Keratinocyte (primary cell): ENCODE data around the gene TNXB. TPM values are rescaled to one million over a fixed set of nuclear protein-coding genes. Genes with fewer than 3 reads are reported as not detected.

Source experiments
- DNase-seq: peaks from one replicate; pipeline ENCODE4 v3.0.0-alpha.2; 2011; ENCODE audit warnings: low read depth, missing footprints, low spot score
- FAIRE-seq: peaks from 2 replicates; lab custom pipeline; 2011; peaks lifted over from hg19 to GRCh38; lab: Jason Lieb, UNC
- H2AFZ ChIP-seq: 2 replicates; pipeline ENCODE4 v1.6.0; 2012; ENCODE audit warnings: low read length, control low read depth, inconsistent platforms; ENCODE audit not compliant: control insufficient read depth
- H3K27ac ChIP-seq: 2 replicates; pipeline ENCODE4 v1.5.1; 2011; ENCODE audit warnings: low read length; ENCODE audit not compliant: control insufficient read depth, insufficient read depth
- H3K27me3 ChIP-seq: 3 replicates; pipeline ENCODE4 v1.6.0; 2011; ENCODE audit warnings: low read length; ENCODE audit not compliant: control insufficient read depth, insufficient read depth; ENCODE audit errors: extremely low read depth
- H3K36me3 ChIP-seq, 2 experiments: 2 replicates in 1 of 2; 3 replicates in 1 of 2; pipeline ENCODE4 v1.5.1; 2011; ENCODE audit warnings: low read length in 2 of 2, mild to moderate bottlenecking in 1 of 2; ENCODE audit not compliant: control insufficient read depth in 2 of 2, insufficient read depth in 2 of 2; ENCODE audit errors: extremely low read depth in 1 of 2
- H3K4me1 ChIP-seq: 3 replicates; pipeline ENCODE4 v1.5.1; 2011; ENCODE audit warnings: low read length; ENCODE audit not compliant: control insufficient read depth, insufficient read depth; ENCODE audit errors: extremely low read depth
- H3K4me2 ChIP-seq: 3 replicates; pipeline ENCODE4 v1.6.0; 2011; ENCODE audit warnings: low read depth, low read length; ENCODE audit not compliant: control insufficient read depth, insufficient read depth; ENCODE audit errors: extremely low read depth
- H3K4me3 ChIP-seq, 3 experiments: fragments of 200-600 bp in 1 of 3; sonication (generic) in 1 of 3; 2 replicates in 2 of 3; 3 replicates in 1 of 3; pipeline ENCODE4 v1.5.1; 2011 to 2016; ENCODE audit warnings: low read length in 3 of 3, mild to moderate bottlenecking in 3 of 3, control low read depth in 2 of 3, inconsistent platforms in 1 of 3, low read depth in 1 of 3, mixed read lengths in 1 of 3, mixed run types in 1 of 3, moderate library complexity in 1 of 3; ENCODE audit not compliant: control insufficient read depth in 2 of 3, insufficient read depth in 2 of 3; ENCODE audit errors: extremely low read depth in 1 of 3
- H3K79me2 ChIP-seq: 2 replicates; pipeline ENCODE4 v1.6.0; 2012; ENCODE audit warnings: low read length; ENCODE audit not compliant: control insufficient read depth, insufficient read depth
- H3K9ac ChIP-seq: 3 replicates; pipeline ENCODE4 v1.6.0; 2011; ENCODE audit warnings: low read length; ENCODE audit not compliant: control insufficient read depth, insufficient read depth; ENCODE audit errors: extremely low read depth
- H3K9me1 ChIP-seq: 3 replicates; pipeline ENCODE4 v1.6.0; 2011; ENCODE audit warnings: low read length; ENCODE audit not compliant: control insufficient read depth, insufficient read depth; ENCODE audit errors: extremely low read depth
- H3K9me3 ChIP-seq: 2 replicates; pipeline ENCODE4 v1.5.1; 2012; ENCODE audit warnings: low read depth, low read length; ENCODE audit not compliant: control insufficient read depth
- H4K20me1 ChIP-seq: 3 replicates; pipeline ENCODE4 v1.6.0; 2011; ENCODE audit warnings: low read length; ENCODE audit not compliant: control insufficient read depth, insufficient read depth; ENCODE audit errors: extremely low read depth
- EZH2 ChIP-seq: IDR thresholded peaks from one replicate; pipeline ENCODE4 v1.6.1; 2012; ENCODE audit warnings: inconsistent platforms, mild to moderate bottlenecking, low read length, moderate library complexity
- dilution Hi-C: fragments of 300-500 bp; cut with MboI; formaldehyde crosslinking; loops from one replicate; pipeline ENCODE4 v1.7.0; 2020; ENCODE audit warnings: low sequenced_read_pairs; ENCODE audit not compliant: extremely low pct_ligation_motif_present
- polyA plus RNA-seq, 5 experiments: library from polyadenylated mRNA; depleted of rRNA in 3 of 5; stranded (reverse) in 3 of 5; stranded (forward) in 1 of 5; unstranded in 1 of 5; fragments of >200 nt; gene quantifications; 1 replicate in 1 of 5; 2 replicates in 3 of 5; 3 replicates in 1 of 5; pipeline versions ENCODE4 v1.2.1 to v1.2.3, GENCODE V29; 2011 to 2012; ENCODE audit warnings: missing spikeins in 2 of 5, low read depth in 1 of 5, low replicate concordance in 1 of 5
- TF ChIP-seq, protein P1 (sequence below), 3 experiments: IDR thresholded peaks in 1 of 3; conservative IDR thresholded peaks in 1 of 3; optimal IDR thresholded peaks in 1 of 3; 2 replicates in 2 of 3; 3 replicates in 1 of 3; pipeline versions ENCODE3 to v1.5.1; 2011; ENCODE audit warnings: low read length in 3 of 3, mild to moderate bottlenecking in 3 of 3, moderate library complexity in 2 of 3, control low read depth in 1 of 3, inconsistent platforms in 1 of 3; ENCODE audit not compliant: insufficient read depth in 2 of 3; ENCODE audit errors: extremely low read depth in 1 of 3

The TNXB gene
- polyA plus RNA-seq, 1 donor (not counting 4 experiments of a cell fraction or from before 2014, with no cell fraction given) = 0.25 TPM

DNA sequence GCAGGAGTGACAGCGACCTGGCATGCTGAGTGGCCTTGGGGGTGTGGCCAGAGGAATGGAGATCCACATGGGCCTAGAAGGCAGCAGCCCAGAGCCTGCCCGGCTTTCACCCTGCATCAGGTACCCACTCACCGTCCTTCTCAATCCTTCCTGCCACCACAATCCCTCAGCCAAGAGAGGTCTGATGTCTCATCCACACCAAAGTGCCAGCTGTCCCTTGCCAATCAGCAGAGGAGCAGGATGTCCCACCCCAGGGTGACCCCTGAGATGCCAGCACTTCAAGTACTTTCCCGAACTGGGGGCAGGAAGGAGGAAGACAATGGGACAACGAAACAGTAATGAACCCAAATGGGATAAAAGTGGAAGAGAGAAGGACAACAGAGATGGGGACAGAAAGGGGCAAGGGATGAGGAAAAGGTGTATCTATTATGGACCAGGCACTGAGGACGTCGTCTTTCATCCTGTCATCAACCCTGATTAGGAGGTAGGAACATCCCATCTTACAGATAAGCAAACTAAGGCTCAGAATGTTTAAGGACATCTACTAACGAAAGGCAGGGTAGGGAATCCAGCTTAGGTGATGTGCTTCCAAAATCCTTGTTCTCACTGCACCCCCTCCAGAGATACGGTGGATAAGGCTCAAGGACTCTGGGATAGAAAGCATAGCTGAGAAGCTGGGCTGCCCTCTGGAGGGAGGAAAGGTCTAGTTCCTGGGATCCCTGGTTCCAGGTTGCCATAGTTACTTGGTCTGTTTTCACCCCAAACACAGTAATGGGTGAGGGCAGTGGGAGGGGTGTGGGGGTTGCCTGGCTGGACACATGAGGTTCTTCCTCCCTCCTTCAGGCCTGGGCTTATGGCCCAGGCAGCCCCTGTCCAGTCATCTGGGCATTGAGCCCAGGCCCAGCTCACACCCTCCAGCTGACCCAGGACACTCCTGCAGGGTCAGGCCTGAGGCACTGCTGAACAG lies 4.5 kb upstream of the TNXB start:
- H3K4me3 ChIP-seq = no peak overlapping the region
- peaks cover 20 to 21% of the 10 kb centered on the region in 2 experiments for H3K36me3 ChIP-seq
- no peak for TF ChIP-seq EZH2
- TF ChIP-seq, protein P1, sequence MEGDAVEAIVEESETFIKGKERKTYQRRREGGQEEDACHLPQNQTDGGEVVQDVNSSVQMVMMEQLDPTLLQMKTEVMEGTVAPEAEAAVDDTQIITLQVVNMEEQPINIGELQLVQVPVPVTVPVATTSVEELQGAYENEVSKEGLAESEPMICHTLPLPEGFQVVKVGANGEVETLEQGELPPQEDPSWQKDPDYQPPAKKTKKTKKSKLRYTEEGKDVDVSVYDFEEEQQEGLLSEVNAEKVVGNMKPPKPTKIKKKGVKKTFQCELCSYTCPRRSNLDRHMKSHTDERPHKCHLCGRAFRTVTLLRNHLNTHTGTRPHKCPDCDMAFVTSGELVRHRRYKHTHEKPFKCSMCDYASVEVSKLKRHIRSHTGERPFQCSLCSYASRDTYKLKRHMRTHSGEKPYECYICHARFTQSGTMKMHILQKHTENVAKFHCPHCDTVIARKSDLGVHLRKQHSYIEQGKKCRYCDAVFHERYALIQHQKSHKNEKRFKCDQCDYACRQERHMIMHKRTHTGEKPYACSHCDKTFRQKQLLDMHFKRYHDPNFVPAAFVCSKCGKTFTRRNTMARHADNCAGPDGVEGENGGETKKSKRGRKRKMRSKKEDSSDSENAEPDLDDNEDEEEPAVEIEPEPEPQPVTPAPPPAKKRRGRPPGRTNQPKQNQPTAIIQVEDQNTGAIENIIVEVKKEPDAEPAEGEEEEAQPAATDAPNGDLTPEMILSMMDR (optimal IDR thresholded peaks at IDR 0.05 in 1 of 3, IDR thresholded peaks at IDR 0.05 in 1 of 3, conservative IDR thresholded peaks at IDR 0.05 in 1 of 3; ENCODE audit: extremely low read depth in 1 of 3, insufficient read depth in 2 of 3, low read length in 3 of 3) = peak in 2 of 3 experiments; percentile 19
- no peaks in the 10 kb centered on the region for H3K9me1 ChIP-seq
- H3K4me1 ChIP-seq = peaks cover 21% of the 10 kb centered on the region
- no peaks in the 10 kb centered on the region for H3K79me2 ChIP-seq
- H3K27ac ChIP-seq = peak overlapping the region; percentile 28
- peaks cover 5% of the 10 kb centered on the region for H3K27me3 ChIP-seq
- H4K20me1 ChIP-seq = no peaks in the 10 kb centered on the region
- DNase-seq = no peak
- H3K9ac ChIP-seq = no peak overlapping the region
- FAIRE-seq = no peak
- no peak overlapping the region for H2AFZ ChIP-seq
- H3K9me3 ChIP-seq = no peaks in the 10 kb centered on the region
- dilution Hi-C loops = no loop called here
- no peak overlapping the region for H3K4me2 ChIP-seq

DNA sequence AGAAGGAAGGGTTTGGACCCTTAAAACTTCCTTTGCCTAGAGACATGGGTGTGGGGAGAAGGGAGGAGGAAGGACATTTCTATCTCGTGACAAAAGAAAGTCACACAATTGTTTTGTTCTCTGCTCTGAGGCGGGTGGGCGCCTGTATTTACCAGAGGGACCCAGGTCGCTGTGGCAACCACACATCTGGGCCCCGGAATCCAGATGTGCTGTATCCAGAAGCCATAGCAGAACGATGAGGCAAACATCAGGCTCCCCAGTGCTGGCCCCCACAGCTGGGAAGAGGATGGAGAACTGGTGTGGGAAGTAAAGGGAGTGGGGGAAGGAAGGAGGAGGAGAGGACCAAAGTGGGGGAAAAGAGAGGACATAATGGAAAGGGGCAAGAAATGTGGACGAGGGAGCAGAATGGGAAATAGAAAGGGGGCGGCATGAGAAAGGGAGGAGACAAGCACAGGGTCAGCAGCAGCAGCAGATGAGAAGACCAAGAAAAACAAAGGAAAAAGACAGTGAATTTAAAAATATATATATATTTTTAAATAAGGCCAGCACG lies 3.4 kb upstream of the TNXB start:
- Histone ChIP-seq H3K27ac (no peak overlapping the region), H4K20me1 (no peaks in the 10 kb centered on the region)
- dilution Hi-C loops = no loop called here

More for the DNA sequence above, 3.4 kb upstream of the TNXB start:
- no peak overlapping the region for H3K4me3 ChIP-seq
- no peaks in the 10 kb centered on the region for H3K9me1 ChIP-seq
- peaks cover 9% of the 10 kb centered on the region for H3K27me3 ChIP-seq
- TF ChIP-seq, protein P1 (optimal IDR thresholded peaks at IDR 0.05 in 1 of 3, IDR thresholded peaks at IDR 0.05 in 1 of 3, conservative IDR thresholded peaks at IDR 0.05 in 1 of 3; ENCODE audit: extremely low read depth in 1 of 3, insufficient read depth in 2 of 3, low read length in 3 of 3) = no peak
- no peak for TF ChIP-seq EZH2
- H3K4me2 ChIP-seq = no peak overlapping the region
- H2AFZ ChIP-seq = no peak overlapping the region
- peaks cover 31% of the 10 kb centered on the region for H3K4me1 ChIP-seq
- DNase-seq = no peak
- H3K36me3 ChIP-seq = peaks cover 13 to 14% of the 10 kb centered on the region in 2 experiments
- no peaks in the 10 kb centered on the region for H3K9me3 ChIP-seq
- no peaks in the 10 kb centered on the region for H3K79me2 ChIP-seq
- H3K9ac ChIP-seq = no peak overlapping the region
- no peak for FAIRE-seq
